Esophagus squamous epithelium (tissue), 5 donors: ENCODE data around the gene RUFY1. TPM values are rescaled to one million over a fixed set of nuclear protein-coding genes. Genes with fewer than 3 reads are reported as not detected.
A peak's percentile ranks its signal among the peaks of the same experiment; 100 is the strongest.

Source experiments
- DNase-seq: peaks from one replicate; lab custom pipeline; 2025; lab: John Stamatoyannopoulos, UW
- H3K27ac ChIP-seq, 4 donors: fragments of 200-600 bp; sonication (generic); one replicate each; pipeline ENCODE4 v1.5.1; 2016 to 2019; ENCODE audit warnings: mild to moderate bottlenecking in 1 of 4
- H3K27me3 ChIP-seq, 4 donors: fragments of 200-600 bp; sonication (generic); 1 replicate in 3 of 4; 2 replicates in 1 of 4; pipeline versions ENCODE4 v1.5.1 to v1.6.0; 2017 to 2021; ENCODE audit warnings: antibody characterized with exemption in 1 of 4
- H3K36me3 ChIP-seq, 3 donors: fragments of 200-600 bp; sonication (generic); one replicate each; pipeline ENCODE4 v1.5.1; 2016 to 2019
- H3K4me1 ChIP-seq, 3 donors: fragments of 200-600 bp; sonication (generic); one replicate each; pipeline ENCODE4 v1.5.1; 2017 to 2019
- H3K4me3 ChIP-seq, 4 donors: fragments of 200-600 bp; sonication (generic); 1 replicate in 3 of 4; 2 replicates in 1 of 4; pipeline ENCODE4 v1.5.1; 2016 to 2019; ENCODE audit warnings: mild to moderate bottlenecking in 2 of 4, moderate library complexity in 1 of 4
- H3K9me3 ChIP-seq, 3 donors: fragments of 200-600 bp; sonication (generic); one replicate each; pipeline ENCODE4 v1.5.1; 2016 to 2019
- POLR2A ChIP-seq, 4 donors: fragments of 450-650 bp; IDR thresholded peaks; one replicate each; pipeline ENCODE4 v1.6.1; 2017; ENCODE audit warnings: antibody characterized with exemption in 4 of 4, mild to moderate bottlenecking in 4 of 4, moderate library complexity in 3 of 4
- WGBS, 2 donors: methylation state at CpG; one replicate each; pipeline ENCODE4 v1.1.5; 2018; 5-methylcytosine and 5-hydroxymethylcytosine counted together
- intact Hi-C: fragments of 100-400 bp; cut with DNase I; formaldehyde crosslinking; loops from one replicate; pipeline ENCODE4 v1.15.0; 2022
- total RNA-seq, 4 donors: library from RNA; depleted of rRNA; stranded (reverse); fragments of >200 nt; gene quantifications; one replicate each; pipeline ENCODE4 v1.1.0, GENCODE V29; 2016
- TF ChIP-seq, protein P1 (sequence below), 6 experiments: fragments of 450-650 bp in 4 of 6; fragments of 200-600 bp in 2 of 6; sonication (generic) in 2 of 6; IDR thresholded peaks; one replicate each; pipeline ENCODE4 v1.5.1; 2016 to 2019; ENCODE audit warnings: antibody characterized with exemption in 6 of 6, mild to moderate bottlenecking in 4 of 6, moderate library complexity in 4 of 6
- donor health status: DM: yes; HTN: yes; CAD: no.

Gene RUFY1
- total RNA-seq, 4 donors from 2014 or later: 27.1 to 63.8 (median 45.8) TPM

DNA sequence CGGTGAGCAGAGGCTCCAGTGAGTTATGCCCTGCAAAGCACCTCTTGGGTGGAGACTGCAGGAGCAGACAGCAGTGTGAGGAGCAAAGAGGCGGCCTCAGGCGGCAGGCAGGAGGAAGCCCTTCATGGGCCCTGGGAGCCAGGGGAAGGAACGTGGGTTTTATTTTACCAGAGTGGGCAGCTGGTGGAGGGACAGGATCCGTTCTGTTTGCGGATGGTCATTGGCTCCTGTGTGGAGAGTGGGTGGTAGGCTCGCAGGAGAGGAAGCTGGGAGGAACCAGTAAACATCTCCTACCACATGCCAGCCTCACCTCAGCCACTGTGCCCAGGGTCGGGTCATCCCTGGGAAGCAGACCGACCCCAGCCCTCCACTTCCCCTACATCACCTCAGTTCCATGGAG is 48.7 kb downstream of the RUFY1 start:
- peaks cover 24 to 100% (median 34%) of the 10 kb centered on the region in 3 donors for H3K36me3 ChIP-seq
- no peaks in the 10 kb centered on the region for H3K27me3 ChIP-seq
- H3K4me1 ChIP-seq: peaks cover 0 to 19% (median 10%) of the 10 kb centered on the region in 3 donors
- intact Hi-C loops: no loop called here
- no peak overlapping the region for H3K27ac ChIP-seq
- H3K4me3 ChIP-seq: no peak overlapping the region
- WGBS, 2 donors: 88 to 92% methylated on average over 6 to 7 of the region's 9 CpGs
- no peak for TF ChIP-seq POLR2A (IDR thresholded peaks at IDR 0.05)
- TF ChIP-seq, protein P1, sequence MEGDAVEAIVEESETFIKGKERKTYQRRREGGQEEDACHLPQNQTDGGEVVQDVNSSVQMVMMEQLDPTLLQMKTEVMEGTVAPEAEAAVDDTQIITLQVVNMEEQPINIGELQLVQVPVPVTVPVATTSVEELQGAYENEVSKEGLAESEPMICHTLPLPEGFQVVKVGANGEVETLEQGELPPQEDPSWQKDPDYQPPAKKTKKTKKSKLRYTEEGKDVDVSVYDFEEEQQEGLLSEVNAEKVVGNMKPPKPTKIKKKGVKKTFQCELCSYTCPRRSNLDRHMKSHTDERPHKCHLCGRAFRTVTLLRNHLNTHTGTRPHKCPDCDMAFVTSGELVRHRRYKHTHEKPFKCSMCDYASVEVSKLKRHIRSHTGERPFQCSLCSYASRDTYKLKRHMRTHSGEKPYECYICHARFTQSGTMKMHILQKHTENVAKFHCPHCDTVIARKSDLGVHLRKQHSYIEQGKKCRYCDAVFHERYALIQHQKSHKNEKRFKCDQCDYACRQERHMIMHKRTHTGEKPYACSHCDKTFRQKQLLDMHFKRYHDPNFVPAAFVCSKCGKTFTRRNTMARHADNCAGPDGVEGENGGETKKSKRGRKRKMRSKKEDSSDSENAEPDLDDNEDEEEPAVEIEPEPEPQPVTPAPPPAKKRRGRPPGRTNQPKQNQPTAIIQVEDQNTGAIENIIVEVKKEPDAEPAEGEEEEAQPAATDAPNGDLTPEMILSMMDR (IDR thresholded peaks at IDR 0.05): no peak
- no peak for DNase-seq
- H3K9me3 ChIP-seq: no peaks in the 10 kb centered on the region

DNA sequence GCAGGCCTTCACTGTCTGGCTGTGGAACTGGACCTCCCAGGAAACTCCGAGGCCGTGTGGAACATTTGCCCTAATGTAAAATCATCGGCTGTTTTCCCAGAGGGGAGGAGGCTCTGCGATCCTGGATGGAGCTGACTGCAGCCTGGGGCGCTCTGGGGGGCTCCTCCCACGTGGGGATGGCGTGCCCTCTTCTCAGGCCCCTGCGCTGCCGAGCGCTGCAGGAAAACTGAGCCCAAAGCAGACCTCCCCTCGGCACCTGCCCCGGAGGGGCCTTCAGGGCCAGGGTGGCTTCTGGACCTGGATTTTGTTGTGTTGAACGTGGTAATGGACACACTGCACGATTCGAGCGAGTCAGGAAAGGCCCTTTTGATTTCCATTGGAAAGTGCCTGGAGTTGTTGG is 49.2 kb downstream of the RUFY1 start:
- no peak for DNase-seq

DNA sequence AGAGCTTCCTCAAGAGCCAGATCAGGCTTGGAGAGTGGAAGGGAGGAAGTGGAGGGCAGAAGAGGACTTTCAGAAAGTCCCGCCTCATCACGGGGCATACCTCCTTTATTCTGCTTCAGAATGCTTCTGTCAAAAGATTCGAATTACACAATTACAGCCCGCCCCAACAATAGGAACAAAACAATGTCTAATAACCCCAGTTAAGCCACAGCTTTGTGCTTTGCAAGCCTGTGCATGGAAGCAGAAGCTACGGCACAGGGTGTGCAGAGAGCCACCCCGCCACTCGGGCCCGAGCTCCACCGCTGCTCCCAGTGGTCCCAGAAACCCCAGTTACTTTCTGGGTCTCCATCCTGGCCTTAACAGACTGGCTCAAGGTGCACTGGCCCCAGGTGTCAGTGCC is 49.6 kb downstream of the RUFY1 start:
- no peak for DNase-seq
- WGBS, 2 donors: 42 to 55% methylated on average over 6 to 8 of the region's 9 CpGs

More for the DNA sequence above, 49.2 kb downstream of the RUFY1 start:
- 89% methylated on average over 3 of the region's 16 CpGs; no CpG with 5 or more reads in 1 of the 2 donors for WGBS, 2 donors
- Histone ChIP-seq H3K9me3 (no peaks in the 10 kb centered on the region), H3K36me3 (peaks cover 21 to 100% (median 32%) of the 10 kb centered on the region in 3 donors), H3K4me3 (no peak overlapping the region), H3K4me1 (peaks cover 0 to 20% (median 10%) of the 10 kb centered on the region in 3 donors), H3K27ac (no peak overlapping the region), H3K27me3 (no peaks in the 10 kb centered on the region)
- TF ChIP-seq, protein P1 (IDR thresholded peaks at IDR 0.05): no peak
- no peak for TF ChIP-seq POLR2A (IDR thresholded peaks at IDR 0.05)
- intact Hi-C loops: no loop called here

DNA sequence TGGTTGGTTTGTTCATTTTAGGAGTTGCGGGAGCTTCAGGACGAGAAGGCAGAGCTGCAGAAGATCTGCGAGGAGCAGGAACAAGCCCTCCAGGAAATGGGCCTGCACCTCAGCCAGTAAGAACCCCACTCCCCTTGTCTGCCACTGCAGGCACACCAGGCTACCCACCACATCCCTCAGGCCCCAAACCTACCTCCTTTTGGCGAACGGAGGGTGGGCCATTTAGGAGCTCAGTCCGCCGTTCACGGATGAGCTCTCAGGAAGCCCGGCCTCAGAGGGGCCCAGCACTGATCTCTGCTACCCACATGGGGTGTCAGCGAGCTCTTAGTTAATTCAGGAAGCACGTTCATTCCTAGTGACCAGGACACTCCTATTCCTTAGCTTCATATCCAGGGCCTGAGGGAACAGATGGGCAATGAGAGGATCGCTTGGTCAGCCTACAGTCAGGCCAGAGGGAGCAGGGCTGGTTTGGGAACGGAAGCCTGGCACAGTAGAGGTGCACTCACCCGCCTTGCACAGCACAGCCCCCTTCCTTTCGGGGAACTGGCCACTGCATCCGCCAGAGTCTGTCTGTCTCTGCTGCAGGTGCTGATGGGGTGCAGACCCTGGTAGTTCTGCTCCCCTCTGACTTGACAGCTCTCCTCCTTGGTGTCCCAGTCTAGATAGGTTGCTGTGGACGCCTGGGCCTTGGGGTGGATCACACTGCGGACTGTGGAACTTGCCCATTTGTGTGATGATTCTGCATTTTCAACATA is 51.7 kb downstream of the RUFY1 start:
- Histone ChIP-seq H3K36me3 (peaks cover 21 to 97% (median 33%) of the 10 kb centered on the region in 3 donors), H3K4me3 (no peak overlapping the region), H3K27ac (no peak overlapping the region), H3K9me3 (no peaks in the 10 kb centered on the region), H3K4me1 (peaks cover 9 to 45% (median 29%) of the 10 kb centered on the region in 3 donors), H3K27me3 (no peaks in the 10 kb centered on the region)
- TF ChIP-seq POLR2A (IDR thresholded peaks at IDR 0.05): no peak
- TF ChIP-seq, protein P1 (IDR thresholded peaks at IDR 0.05): no peak
- 89 to 92% methylated on average over 4 to 7 of the region's 18 CpGs for WGBS, 2 donors
- no peak for DNase-seq
- intact Hi-C loops: no loop called here

More for the DNA sequence above, 49.6 kb downstream of the RUFY1 start:
- Histone ChIP-seq H3K27me3 (no peaks in the 10 kb centered on the region), H3K36me3 (peaks cover 21 to 99% (median 32%) of the 10 kb centered on the region in 3 donors), H3K4me3 (no peak overlapping the region), H3K27ac (no peak overlapping the region), H3K4me1 (peaks cover 0 to 24% (median 10%) of the 10 kb centered on the region in 3 donors), H3K9me3 (no peaks in the 10 kb centered on the region)
- TF ChIP-seq POLR2A (IDR thresholded peaks at IDR 0.05): peak in 1 of 4 donors; percentile 14
- TF ChIP-seq, protein P1 (IDR thresholded peaks at IDR 0.05): no peak
- intact Hi-C loops: no loop called here

DNA sequence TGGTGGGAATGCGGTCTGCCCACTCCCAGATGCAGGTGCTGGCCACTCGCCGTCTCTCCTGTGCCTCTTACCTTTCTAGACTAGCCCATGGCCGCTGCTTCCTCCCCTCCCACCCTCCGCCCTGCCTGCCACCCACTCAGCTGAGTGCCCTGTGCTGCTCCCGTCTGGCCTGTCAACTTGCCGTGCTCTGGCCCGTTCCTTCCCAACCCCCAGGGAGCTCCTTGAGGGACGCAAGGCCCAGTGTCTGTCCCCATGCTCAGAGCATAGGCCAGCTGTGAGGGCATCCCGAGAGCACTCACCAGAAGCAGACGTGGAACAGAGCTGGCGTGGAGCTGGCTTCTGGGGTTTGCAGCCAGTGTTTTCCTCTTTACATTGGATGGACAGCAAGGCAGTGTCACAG is 53.0 kb downstream of the RUFY1 start:
- intact Hi-C loops: no loop called here
- no peak overlapping the region for H3K4me3 ChIP-seq
- TF ChIP-seq, protein P1 (IDR thresholded peaks at IDR 0.05): no peak
- no peak for TF ChIP-seq POLR2A (IDR thresholded peaks at IDR 0.05)
- H3K27ac ChIP-seq: no peak overlapping the region
- H3K27me3 ChIP-seq: no peaks in the 10 kb centered on the region
- WGBS, 2 donors: 96% methylated on average over 4 to 10 of the region's 12 CpGs
- H3K9me3 ChIP-seq: no peaks in the 10 kb centered on the region
- H3K36me3 ChIP-seq: peaks cover 14 to 97% (median 31%) of the 10 kb centered on the region in 3 donors
- peaks cover 16 to 57% (median 36%) of the 10 kb centered on the region in 3 donors for H3K4me1 ChIP-seq
- no peak for DNase-seq
